Activated naive CD4-positive, alpha-beta T cell treated with anti-CD3 and anti-CD28 coated beads, Interleukin-2, amount 50 U/mL, for 16 hours (primary cell): ENCODE data around the gene PRDM12.
"Not testable (repeated sequence)": the region's sequence is repeated elsewhere in the genome, so short reads cannot be mapped to it uniquely, and the experiment has no call there.

Experiments
- DNase-seq: peaks from one replicate; pipeline ENCODE4 v3.0.0-alpha.2; 2020

The PRDM12 gene

GRCh38 chr9:130665431-130666392, 1.3 kb downstream of the PRDM12 start:
- peak; percentile 22 for DNase-seq

- DNase-seq = no peak
Observed at GRCh38 chr9:130666393-130667119, 2.2 kb downstream of the PRDM12 start.

GRCh38 chr9:130667120-130667435, 2.7 kb downstream of the PRDM12 start:
- no peak for DNase-seq

DNA sequence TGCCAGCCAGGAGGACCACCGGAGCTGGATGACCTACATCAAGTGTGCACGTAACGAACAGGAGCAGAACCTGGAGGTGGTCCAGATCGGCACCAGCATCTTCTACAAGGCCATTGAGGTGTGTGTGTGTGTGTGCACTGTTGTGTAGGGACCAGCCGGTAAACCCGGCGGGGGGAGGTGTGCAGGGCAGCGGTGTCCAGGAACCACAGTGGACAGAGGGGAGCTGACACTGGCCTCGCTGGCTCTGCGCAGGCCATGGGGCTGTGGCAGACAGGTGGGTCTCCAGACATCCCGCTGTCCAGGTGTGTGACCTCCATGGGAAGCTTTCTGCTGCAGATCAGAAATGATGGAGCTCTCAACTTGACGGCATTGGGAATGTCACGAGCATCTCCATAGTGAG, 3.8 kb downstream of the PRDM12 start:
- DNase-seq = no peak

DNA sequence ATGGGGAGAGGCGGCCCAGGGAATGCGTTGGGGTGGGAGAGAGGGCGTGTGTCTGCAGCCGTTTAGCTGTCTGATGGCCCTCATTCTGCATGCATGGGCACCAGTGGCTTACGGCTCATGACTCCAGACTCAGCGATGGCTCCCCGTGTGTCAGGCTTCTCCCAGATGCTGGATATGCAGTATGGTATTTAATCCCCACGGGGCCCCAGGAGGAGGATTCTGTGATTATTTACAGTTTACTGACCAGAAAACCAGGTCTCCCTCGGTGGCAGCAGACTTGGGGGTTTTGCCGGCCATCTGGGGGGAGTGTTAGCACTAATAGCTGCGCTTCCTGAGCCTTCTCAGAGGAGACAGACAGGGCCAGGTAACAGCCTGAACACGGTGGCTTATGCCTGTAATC, 4.3 kb downstream of the PRDM12 start:
- DNase-seq = no peak

DNA sequence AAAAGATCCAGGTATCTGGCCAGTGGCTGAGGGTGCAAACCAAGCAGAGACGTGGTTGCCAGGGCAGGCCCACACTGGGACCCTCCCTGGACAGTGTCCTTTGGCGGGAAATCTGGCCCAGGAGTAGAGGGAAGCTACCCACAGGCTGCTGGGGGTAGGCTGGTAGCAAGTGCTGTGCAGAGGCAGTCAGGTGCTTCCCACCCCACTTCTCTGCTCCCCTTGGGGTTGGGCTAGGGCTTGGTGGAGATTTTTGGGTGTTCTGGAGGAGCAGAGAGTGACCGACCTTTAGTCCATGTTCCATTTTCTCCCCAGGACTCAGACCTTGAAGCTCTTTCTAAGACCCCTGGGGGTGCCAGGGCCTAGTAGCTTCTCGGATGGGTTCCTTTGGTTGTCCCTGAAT, 5.6 kb downstream of the PRDM12 start:
- no peak for DNase-seq

DNA sequence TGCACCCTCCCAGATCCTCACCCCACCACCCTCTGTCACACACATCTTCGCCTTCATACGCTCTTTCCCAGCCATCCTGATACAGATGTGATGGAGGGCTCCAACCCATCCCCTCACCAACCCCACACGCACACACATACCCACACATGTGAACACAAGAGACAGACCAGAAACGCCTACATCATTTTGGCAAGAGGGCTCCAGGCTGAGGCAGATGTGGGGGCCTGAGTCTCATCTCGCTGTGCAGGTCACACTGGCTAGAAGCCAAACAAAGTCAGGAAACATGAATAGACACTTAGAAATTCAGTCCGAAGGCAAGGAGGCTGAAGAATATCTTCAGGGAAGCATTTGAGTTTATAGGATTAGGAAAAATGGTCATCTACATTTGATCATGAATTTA, 6.2 kb downstream of the PRDM12 start:
- no peak for DNase-seq

- DNase-seq = no peak
Observed at GRCh38 chr9:130672466-130672865, 8.1 kb downstream of the PRDM12 start.

GRCh38 chr9:130672933-130673615, 8.7 kb downstream of the PRDM12 start:
- DNase-seq = no peak

DNA sequence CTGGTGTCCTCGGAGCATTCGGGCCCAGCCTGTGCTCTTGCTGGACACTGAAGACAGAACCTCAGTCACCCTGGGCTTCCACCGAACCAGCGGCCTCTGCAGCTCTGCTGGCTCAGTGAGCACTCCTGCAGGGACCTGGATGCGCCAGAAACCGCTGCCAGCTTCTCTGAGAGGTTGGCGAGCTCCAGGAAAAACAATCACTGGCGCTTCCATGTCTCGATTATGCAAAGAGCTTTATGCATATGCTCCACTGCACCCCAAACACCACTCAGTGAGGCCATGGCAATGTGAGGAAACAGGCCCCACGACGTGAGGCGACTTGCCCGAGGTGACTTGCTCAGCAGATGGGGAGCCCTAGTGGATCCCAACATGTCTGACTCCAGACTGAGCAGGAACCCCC, 11.0 kb downstream of the PRDM12 start:
- DNase-seq = no peak

GRCh38 chr9:130677252-130677651, 12.9 kb downstream of the PRDM12 start:
- no peak for DNase-seq

GRCh38 chr9:130680836-130681768, 16.7 kb downstream of the PRDM12 start:
- DNase-seq = peak; percentile 66

DNA sequence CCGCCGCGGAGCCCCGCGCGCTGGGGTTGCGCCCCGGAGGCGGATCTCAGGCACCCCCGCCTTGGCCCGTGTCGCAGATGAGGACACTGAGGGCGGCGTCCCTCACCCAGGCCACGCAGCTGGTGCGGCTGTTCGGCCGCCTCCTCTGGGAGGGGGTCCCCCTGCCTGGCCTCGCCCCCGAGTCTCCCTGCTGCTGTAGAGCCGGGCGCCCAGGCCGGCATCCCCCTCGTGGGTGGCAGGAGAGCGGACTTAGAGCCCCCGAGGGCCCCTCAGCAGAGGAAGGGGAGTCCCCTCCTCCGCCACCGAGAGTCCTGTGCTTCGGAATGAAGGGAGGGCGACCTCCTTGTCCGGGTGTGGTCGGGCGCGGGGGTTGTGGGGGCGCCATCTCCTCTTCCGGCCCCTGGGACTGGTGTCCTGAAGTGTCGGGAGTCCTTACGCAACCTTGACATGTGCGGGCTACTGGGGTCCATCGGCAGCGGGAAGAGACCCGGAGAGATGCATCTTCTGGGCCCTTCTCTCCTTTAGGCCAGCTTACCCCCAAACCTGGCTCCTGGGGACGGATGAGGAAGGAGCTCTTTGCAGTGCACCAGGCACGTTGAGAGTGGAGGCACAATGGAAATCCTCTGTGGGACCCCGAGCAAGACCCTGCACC, 17.5 kb downstream of the PRDM12 start:
- peak; percentile 19 for DNase-seq

- peak; percentile 63 for DNase-seq
Observed at GRCh38 chr9:130682421-130683121, 18.2 kb downstream of the PRDM12 start.

DNA sequence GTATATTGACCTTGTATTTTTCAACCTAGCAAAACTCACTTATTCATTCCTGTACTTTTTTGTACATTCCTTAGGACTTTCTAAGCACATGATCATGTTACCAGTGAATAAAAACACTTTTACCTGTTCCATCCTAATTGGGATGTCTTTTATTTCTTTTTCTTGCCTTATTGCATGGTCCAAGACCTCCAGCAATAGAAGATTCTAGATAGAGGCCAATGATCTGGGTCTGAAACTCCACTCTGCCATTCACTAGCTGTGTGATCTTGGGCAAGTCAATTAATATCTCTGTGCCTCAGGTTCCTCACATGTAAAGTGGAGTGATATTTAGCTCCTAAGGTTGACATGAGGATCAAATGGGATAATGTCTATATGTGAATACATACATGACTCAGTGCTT, 20.7 kb downstream of the PRDM12 start:
- no peak for DNase-seq

DNA sequence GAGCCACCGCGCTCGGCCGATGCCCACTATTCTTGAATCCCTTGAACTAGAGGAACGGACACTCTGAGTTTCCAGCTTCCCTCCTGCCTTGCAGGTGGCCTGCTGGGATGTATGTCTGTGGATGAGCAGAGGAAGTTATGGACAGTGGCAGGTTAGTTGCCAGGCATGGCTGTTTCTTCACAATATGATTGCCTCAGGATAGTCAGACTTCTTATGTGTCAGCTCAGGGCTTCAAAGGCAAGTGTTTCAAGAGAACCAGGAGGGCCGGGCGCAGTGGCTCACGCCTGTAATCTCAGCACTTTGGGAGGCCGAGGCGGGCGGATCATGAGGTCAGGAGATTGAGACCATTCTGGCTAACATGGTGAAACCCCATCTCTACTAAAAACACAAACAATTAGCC, 21.6 kb downstream of the PRDM12 start:
- DNase-seq = not testable (repeated sequence)

GRCh38 chr9:130687615-130688014, 23.2 kb downstream of the PRDM12 start:
- no peak for DNase-seq

DNA sequence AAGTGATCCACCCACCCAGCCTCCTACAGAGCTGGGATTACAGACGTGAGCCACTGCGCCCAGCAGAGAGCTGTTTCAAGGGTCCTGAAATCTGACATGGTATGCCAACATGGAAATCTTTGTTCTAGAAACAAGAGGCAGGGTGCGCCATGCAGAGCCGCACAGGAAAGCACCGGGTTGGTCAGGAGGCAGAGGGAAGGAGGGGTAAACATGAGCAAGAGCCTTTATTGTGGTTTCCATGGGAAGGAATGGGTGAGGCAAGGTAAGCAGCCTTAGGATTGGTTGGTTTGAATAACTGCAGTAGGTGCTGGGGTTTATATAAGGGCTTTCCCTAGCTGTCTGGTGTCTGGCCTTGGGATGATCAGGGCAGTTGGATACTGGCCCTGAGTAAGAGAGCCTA, 23.7 kb downstream of the PRDM12 start:
- DNase-seq = no peak

- no peak for DNase-seq
Observed at GRCh38 chr9:130689572-130689936, 25.2 kb downstream of the PRDM12 start.

- no peak for DNase-seq
Observed at GRCh38 chr9:130689937-130690700, 25.7 kb downstream of the PRDM12 start.

GRCh38 chr9:130692321-130692720, 27.9 kb downstream of the PRDM12 start:
- DNase-seq = no peak
